ENCODE measurements around the gene OMP.

OMP gene

DNA sequence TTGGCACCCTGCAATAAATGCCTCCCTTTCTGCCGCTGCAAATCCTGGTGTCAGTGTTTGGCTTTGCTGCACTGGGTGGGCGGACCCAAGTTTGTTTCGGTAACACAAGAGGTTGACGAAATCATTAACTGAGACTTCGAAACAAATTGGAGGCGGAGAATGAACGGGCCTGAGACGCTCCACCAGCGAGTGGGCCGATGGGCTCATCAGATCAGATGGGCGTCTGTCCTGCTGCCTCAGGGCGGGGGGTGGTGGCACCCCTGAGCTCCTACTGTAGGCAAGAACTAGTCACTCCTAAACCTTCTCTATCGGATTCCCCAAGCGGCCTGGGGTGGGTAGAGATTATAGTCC, 36.8 kb upstream of the OMP start:
- peaks cover 11% of the 10 kb centered on the region for H3K4me1 Mint-ChIP-seq
- DNase-seq (ENCODE audit: low spot score in 2 of 2): no peak
- ATAC-seq: no peak
- no peaks in the 10 kb centered on the region for H3K9me3 Mint-ChIP-seq
- peak overlapping the region; percentile 75 for H3K4me3 Mint-ChIP-seq
- peak overlapping the region; percentile 64 for H3K27ac Mint-ChIP-seq
- peaks cover 5% of the 10 kb centered on the region for H3K36me3 Mint-ChIP-seq

DNA sequence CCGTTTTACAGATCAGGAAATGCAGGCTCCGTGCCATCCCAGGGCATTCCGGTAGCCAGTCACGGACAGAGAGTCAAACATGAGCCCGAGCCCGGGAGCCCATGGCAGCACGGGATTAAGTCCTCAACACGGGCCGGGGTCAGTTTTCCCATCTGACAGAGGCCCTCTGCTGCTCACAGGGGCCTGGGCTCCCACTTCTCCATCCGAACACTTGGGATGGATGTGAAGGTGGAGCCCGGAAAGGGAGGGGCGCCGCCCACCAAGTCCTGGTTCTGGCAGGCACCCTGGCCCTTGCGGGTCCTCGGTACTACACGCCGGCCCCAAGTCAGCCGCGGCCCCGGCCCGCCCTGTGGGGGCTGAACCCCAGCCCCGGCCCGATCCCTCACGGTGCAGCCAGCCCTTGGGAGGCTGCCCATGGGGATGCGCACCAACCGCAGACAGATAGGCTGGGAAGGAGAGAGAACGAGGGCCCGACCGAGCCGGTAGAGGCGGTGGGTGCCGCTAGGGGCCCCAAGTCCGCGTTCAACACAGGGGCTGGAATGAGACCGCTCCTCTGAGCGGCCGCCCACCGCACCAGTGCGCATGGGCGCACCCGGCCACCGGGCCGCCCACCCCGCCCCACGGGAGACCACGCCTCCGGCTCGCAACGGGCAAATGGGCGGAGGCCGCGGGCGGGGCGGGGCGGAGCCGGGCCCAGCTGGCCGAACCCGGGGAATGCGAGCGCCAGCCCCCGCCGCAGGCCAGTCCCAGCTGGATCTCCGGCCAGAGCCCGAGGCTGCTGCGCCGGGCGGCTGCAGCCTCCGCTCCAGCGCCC, 36.2 kb upstream of the OMP start, which contains the start of gene CAPN5:
TSS of gene CAPN5 (plus strand) at position 743 of the 814 bp plus-strand sequence. CDS start 17,916 bp downstream, outside the sequence.
- Mint-ChIP-seq H3K9me3 (no peaks in the 10 kb centered on the region), H3K4me3 (peak within 1 kb of the TSS; percentile 75), H3K4me1 (peaks cover 11% of the 10 kb centered on the region), H3K27ac (peak within 1 kb of the TSS; percentile 64), H3K36me3 (peaks cover 5% of the 10 kb centered on the region)
- DNase-seq (ENCODE audit: low spot score in 2 of 2): peak; percentile 86 to 93
- peak; percentile 92 for ATAC-seq

DNA sequence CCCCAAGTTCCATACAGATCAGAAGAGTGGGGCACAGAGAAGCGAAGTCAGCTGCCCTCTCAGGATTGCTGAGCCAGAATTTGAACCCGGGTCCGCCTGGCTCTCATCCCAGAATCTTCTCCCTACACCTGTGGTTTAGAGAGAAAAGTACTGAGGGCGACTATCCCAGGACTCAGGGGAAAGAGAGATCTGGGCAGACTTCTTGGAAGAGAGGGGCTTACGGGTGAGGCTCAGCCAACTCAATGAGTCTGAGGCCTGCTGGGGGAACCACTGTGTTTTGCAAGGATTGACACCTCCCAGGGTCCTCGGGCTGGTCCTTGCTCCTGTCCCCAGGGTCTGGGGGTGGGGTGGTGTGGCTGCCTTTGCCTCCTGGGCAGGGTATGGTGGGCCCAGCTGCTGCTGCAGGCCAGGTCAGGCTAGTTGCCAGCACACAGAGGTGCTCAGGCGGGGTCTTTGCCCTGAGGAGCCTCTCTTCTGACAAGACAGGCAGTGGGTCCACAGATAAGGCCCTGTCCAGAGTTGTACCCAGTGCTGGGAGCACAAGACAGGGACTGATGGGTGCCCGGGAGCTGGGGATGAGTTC, 34.7 kb upstream of the OMP start:
- DNase-seq (ENCODE audit: low spot score in 2 of 2) (no peak), ATAC-seq (no peak)
- Mint-ChIP-seq H3K27ac (no peak overlapping the region), H3K4me3 (peak overlapping the region; percentile 75), H3K9me3 (no peaks in the 10 kb centered on the region), H3K4me1 (peaks cover 24% of the 10 kb centered on the region), H3K36me3 (peaks cover 5% of the 10 kb centered on the region)

DNA sequence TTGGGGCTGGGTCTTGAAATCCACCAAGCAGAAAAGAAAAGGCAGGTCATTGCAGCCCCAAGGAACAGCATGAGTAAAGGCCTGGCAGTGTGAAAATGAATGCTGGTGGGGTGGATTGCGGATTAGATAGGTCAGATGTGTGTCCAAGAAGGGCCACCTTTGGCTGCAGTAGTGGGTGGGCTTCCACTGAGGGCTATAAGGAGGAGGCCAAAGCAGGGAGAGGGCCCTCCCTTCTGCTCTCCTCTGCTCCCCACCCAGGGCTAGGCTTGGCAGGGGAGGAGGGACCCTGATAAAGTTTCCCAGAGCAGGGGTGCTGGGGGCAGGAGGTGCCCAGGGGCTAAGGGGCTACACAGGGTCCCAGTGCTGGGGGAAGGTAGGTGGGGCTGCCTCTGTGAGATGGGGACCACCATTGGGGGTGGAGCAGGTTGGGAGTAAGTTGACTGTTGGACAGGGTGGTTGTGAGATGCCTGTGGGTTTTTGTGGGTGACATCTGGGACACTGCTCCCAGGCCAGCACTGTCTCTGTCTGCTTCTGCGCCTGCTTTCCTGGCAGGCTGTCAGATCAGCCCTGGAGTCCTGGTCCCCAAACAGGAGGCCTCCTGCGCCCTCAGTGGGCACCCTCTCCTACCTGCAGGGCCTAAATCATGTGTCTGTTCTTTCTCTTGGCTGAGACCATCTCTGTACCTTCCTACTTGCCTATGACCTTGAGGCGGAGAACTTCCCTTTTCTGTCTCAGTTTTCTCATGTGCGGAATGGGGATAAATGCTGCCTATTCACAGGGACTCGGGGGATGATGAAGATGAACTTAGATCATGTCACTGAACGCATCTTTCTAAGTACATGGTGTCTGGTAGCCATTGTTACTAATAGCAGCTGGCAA, 33.9 kb upstream of the OMP start:
- Mint-ChIP-seq H3K36me3 (peaks cover 5% of the 10 kb centered on the region), H3K27ac (no peak overlapping the region), H3K4me1 (peaks cover 32% of the 10 kb centered on the region)

DNA sequence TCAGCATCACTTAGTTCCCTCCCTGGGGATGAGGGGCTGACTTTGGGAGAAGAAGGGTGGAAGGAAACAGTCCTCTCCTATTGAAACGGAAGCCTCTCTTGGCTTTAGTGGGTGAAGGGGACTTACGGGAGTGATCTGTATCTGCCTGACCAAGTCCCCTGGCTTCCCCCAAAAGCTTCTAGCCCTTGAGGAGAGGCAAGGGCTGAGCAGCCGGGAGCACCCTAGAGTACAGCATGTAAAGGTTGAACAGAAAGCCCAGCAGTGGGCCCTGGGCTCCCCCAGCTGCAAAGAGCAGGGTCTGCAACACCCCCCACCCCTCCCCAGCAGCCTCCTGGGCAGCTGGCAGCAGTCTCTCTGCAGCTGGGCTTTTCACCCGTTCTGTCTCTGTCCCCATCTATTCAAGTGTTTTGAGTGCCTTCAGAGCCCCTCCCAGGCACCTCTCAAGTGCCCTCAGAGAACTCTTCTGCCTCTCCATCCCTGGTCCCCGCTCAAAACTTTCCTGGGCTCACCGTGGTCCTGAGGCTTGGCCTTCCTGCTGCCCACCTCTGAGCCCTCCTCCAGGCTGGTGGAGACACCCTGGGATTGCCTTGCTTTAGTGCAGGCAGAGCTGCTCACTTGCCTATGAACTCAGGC, 33.2 kb upstream of the OMP start:
- Mint-ChIP-seq H3K4me1 (peaks cover 39% of the 10 kb centered on the region), H3K36me3 (peaks cover 5% of the 10 kb centered on the region), H3K9me3 (no peaks in the 10 kb centered on the region), H3K4me3 (no peak overlapping the region), H3K27ac (no peak overlapping the region)
- ATAC-seq: no peak
- DNase-seq (ENCODE audit: low spot score in 2 of 2): no peak

More for the DNA sequence above, 33.9 kb upstream of the OMP start:
- DNase-seq (ENCODE audit: low spot score in 2 of 2) (no peak), ATAC-seq (no peak)
- Mint-ChIP-seq H3K9me3 (no peaks in the 10 kb centered on the region), H3K4me3 (no peak overlapping the region)

DNA sequence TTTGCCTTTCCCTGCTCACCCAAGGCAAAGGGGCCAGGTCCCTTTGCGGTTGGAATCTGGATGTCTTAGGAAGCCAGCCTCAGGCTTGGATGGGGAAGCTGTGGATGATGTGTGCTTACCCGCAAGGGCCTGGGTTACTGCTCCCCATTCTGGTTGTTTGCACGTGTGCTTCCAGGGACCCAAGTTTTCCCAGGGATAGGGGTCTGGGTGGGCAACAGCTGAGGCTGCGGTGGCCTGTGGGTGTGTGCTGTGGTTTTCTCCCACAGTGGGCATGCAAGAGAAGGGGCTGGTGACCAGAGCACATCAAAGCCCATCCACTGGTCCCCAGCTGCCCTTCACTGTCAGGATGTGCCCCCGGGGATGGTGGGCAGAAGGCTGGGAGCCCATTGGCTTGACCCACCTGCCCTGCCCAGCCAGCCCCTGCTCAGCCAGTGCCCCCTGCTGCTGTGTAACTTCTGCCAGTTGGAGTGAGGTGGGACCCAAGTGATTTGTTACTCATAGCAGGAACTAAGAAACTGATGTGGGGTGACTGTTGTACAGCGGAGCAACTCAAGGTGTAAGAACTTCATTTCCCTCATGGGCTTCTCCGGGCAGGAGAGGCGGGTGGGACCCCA, 32.6 kb upstream of the OMP start:
- Mint-ChIP-seq H3K27ac (no peak overlapping the region), H3K4me3 (no peak overlapping the region), H3K36me3 (peaks cover 5% of the 10 kb centered on the region), H3K4me1 (peaks cover 40% of the 10 kb centered on the region), H3K9me3 (no peaks in the 10 kb centered on the region)
- no peak for DNase-seq (ENCODE audit: low spot score in 2 of 2)
- no peak for ATAC-seq

DNA sequence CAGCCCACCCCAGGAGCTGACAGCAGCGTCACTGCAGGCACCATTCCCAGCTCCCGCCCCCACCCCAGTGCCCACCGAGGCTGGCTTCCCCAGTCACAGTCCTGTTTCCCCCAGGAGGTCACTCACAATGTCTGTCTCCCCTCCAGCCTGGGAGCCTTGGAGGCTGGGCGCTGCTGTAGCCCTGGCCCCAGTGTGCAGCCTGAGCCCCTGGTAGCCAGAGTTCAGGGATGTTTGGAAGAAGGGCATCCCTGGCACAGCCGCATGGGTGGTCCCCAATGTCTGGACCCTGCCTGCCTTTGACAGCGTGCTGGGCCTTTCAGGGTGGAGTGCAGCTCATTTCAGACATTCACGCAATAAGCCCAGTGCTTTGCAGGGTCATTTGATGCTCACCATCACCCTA, 31.6 kb upstream of the OMP start:
- peaks cover 36% of the 10 kb centered on the region for H3K4me1 Mint-ChIP-seq
- H3K36me3 Mint-ChIP-seq: peaks cover 5% of the 10 kb centered on the region
- H3K27ac Mint-ChIP-seq: no peak overlapping the region
- ATAC-seq (no peak), DNase-seq (ENCODE audit: low spot score in 2 of 2) (no peak)
- H3K4me3 Mint-ChIP-seq: no peak overlapping the region
- no peaks in the 10 kb centered on the region for H3K9me3 Mint-ChIP-seq

DNA sequence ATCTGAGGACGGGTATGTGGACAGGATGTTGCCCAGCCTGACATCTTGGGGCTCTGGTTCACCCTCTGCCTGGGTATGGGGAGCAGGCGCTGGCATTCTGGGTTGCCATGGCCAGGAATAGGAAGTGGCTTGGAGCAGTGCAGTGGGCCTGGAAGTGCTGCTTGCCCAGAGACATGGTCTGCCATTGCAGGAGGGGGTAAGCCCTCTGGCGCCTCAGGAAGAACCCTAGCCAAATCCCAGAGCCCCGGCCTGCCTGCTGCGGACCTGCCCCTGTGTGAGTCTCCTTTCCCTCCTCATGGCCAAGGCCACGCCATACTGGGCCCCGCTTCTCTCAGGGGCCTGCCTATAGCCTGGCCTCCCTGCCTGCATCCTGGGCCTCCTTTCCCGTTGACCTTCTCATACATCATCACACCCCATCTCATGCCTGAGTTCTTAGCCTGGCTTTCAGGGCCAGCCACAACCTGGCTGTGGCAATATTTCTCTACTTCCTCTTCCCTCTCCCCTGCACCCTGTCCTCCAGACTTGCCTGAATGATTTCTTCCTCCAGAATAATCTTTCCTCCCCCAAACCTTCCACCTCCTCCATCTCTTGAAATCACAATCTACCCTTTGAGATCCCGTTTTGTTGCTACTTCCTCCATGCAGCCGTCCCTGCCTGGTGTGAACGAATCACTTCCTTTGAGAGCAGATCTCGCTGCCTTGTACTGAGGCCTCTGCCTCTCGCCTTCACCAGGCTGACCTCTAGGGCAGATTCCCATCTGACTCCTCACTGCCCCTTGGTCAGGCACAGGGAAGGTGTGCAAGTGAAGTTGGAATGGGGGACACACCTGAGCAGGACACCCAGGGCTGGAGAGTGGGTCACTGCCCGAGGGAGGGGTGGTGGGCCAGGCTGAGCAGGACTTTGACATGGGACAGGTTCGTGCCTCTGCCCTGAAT, 30.7 kb upstream of the OMP start:
- peak overlapping the region; percentile 46 for H3K4me3 Mint-ChIP-seq
- peak overlapping the region; percentile 1 for H3K27ac Mint-ChIP-seq
- H3K36me3 Mint-ChIP-seq: peaks cover 5% of the 10 kb centered on the region
- peaks cover 36% of the 10 kb centered on the region for H3K4me1 Mint-ChIP-seq
- no peaks in the 10 kb centered on the region for H3K9me3 Mint-ChIP-seq
- DNase-seq (ENCODE audit: low spot score in 2 of 2): no peak
- ATAC-seq: no peak

DNA sequence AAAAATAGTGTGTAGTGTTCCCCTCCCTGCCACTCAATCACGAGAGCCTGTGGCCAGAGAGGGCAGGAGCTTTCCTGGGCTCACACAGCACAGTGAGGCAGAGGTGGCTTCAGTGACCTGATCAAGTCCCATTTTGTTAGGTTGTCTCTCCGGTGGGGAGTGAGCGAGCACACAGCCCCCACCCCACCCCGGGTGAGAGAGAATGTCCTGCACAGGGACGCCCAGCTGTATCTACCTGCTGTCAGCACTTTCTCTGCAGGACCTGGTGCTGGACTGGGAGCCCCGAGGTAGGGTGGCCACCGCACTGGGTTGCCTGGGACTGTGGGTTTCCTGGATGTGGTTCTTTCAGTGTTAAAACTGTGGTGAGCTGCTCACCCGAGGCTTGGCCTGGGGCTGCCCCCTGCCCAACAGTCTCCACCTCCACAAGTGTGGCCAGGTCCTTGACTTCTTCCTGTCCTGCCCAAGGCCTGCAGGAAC, 29.8 kb upstream of the OMP start:
- Mint-ChIP-seq H3K27ac (peak overlapping the region; percentile 70), H3K4me1 (peaks cover 35% of the 10 kb centered on the region), H3K9me3 (no peaks in the 10 kb centered on the region), H3K36me3 (peaks cover 5% of the 10 kb centered on the region), H3K4me3 (peak overlapping the region; percentile 46)
- DNase-seq (ENCODE audit: low spot score in 2 of 2) (peak in 1 of 2 donors; percentile 70), ATAC-seq (peak; percentile 83)

DNA sequence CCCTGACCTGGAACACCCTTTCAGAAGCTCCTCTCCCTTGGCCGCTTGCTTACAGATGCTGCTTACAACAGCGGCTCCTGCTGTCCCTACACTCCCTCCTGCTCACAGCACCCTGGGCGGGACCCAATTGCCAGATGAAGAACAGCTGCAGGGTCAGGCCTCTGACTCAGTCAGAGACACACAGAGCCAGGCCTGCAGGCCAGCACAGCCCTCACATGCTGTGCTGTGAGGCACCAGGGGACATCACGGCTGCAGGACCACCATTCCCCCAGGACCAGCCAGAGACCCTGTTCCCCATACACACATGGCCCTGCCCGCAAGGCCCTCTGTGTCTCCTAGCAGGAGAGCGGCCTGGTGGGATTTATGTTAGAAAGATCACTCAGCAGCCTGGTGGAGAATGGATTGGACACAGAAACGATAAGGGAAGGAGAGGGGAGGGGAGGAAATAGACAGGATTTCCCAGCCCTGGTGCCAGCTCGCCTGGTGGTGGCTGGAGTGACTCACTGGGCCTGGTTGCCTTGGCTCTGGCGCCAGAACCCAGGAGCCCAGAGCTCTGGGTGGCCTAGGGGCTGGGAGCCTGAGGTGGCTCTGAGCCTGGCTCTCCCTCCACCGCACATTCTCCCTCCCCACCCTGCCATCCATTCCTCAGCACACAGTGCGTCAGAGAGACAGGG, 29.2 kb upstream of the OMP start:
- peak overlapping the region; percentile 70 for H3K27ac Mint-ChIP-seq
- H3K9me3 Mint-ChIP-seq: no peaks in the 10 kb centered on the region
- no peak for DNase-seq (ENCODE audit: low spot score in 2 of 2)
- H3K4me1 Mint-ChIP-seq: peaks cover 30% of the 10 kb centered on the region
- no peaks in the 10 kb centered on the region for H3K36me3 Mint-ChIP-seq
- peak overlapping the region; percentile 46 for H3K4me3 Mint-ChIP-seq
- ATAC-seq: peak; percentile 80

DNA sequence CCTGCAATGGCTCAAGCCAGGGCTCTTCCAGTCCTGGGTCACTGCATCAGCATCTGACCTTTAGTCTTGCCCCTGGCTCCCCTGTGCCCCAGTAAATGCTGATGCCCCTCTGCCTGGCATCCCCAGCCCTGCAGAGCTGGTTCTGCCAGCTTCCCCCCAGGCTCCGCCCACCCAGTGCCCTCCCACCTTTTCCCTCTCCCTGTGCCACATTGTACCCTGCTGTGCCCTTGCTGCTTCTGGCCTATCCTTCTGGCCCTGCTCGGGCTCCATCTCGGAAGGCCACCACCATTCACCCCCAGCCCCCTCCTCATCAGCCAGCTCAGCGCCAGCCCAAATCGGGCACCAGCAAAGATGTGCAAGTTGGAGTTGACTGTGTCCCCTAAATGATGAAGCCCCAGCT, 28.4 kb upstream of the OMP start:
- no peaks in the 10 kb centered on the region for H3K36me3 Mint-ChIP-seq
- no peaks in the 10 kb centered on the region for H3K9me3 Mint-ChIP-seq
- ATAC-seq: no peak
- no peak overlapping the region for H3K27ac Mint-ChIP-seq
- no peak for DNase-seq (ENCODE audit: low spot score in 2 of 2)
- peaks cover 30% of the 10 kb centered on the region for H3K4me1 Mint-ChIP-seq
- no peak overlapping the region for H3K4me3 Mint-ChIP-seq

DNA sequence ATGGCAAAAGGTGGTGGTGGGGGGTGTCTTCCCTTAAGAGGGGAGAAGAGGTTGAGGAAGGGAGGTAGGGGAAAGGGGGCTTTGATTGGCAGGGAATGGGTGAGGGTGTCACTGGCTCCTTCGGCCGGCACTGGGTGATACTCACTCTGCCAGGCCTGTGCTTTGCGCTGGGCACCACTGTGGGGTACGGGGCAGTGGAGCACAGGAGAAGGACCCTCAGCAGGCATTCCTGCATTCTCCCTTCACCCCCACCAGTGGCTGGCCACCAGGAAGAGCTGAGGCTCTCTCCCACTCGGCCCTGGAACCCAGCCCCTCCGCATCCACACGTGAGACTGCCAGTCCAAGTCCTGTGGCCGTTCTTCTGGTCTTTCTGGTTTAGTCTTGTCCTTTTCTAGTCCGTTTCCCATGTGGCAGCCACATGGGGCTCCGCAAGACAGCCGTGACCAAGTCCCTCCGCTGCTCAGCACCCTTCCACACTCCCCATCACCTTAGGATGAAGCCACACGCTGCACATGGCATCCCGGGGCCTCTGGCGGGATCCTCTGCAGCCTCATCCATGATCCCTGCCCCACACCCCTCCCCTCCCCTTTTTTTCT, 27.9 kb upstream of the OMP start:
- no peak overlapping the region for H3K27ac Mint-ChIP-seq
- no peak for ATAC-seq
- H3K4me3 Mint-ChIP-seq: no peak overlapping the region
- no peak for DNase-seq (ENCODE audit: low spot score in 2 of 2)
- H3K4me1 Mint-ChIP-seq: peaks cover 30% of the 10 kb centered on the region
- H3K36me3 Mint-ChIP-seq: no peaks in the 10 kb centered on the region
- H3K9me3 Mint-ChIP-seq: no peaks in the 10 kb centered on the region

DNA sequence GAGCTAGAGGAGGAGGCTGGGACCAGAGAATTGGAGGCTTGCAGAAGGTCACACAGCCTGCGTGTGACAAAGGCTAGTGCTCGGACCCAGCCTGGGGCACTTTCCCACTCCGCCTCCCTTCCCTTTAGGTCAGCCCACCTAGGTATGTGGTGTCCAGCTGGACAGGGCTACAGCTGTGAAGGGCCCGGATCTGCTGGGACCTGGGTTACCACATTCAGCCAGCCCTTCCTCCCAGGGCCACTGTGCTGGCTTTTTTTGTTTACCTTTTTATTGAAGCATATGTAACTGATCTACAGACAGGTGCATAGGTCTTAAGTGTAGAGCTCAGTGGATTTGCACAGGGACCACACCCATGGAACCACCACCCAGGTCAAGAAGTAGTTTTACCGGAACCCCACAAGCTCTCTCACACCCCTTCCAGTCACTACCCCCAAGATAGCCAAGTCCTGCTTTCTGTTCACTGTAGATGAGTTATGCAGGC, 27.2 kb upstream of the OMP start:
- Mint-ChIP-seq H3K27ac (no peak overlapping the region), H3K4me3 (no peak overlapping the region), H3K9me3 (no peaks in the 10 kb centered on the region), H3K36me3 (no peaks in the 10 kb centered on the region), H3K4me1 (peaks cover 37% of the 10 kb centered on the region)
- ATAC-seq: no peak
- DNase-seq (ENCODE audit: low spot score in 2 of 2): no peak

All from stimulated activated effector memory CD8-positive, alpha-beta T cell treated with anti-CD3 and anti-CD28 coated beads, Interleukin-12 subunit alpha, Interleukin-12 subunit beta, amount 100 ng/mL, for 72 hours (primary cell).